HTERT RPE-1 (cell line): Measurements from ENCODE around the gene KRT72.

Experiments used
- in situ Hi-C: fragments of 300-500 bp; cut with MboI; formaldehyde crosslinking; loops from 4 replicates; pipeline ENCODE4 v1.14.3; 2020; ENCODE audit warnings: low sequenced_read_pairs

Gene KRT72

DNA sequence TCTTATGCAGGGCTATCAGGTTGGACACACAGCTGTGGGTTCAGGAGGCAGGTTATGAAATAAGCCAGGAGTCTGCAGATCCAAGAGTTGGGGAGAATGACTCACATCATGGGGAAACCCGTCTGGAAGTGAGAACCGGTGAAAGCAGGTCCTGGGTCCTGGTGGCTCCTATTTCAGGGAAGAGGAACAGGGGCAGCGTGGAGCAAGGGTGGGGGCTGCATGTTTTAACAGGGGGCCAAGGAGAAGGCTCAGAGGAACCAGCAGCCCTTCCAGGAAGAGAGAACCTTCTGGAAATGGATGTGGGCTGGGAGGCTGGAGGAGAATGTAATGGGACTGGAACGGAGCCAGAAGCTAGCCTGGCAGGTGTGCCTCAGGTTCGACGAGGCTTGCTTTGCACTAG lies 19.8 kb downstream of the KRT72 start:
- in situ Hi-C loops, result no loop called here

GRCh38 chr12:52581066-52581465 lies 20.2 kb downstream of the KRT72 start:
- in situ Hi-C loops, result no loop called here

DNA sequence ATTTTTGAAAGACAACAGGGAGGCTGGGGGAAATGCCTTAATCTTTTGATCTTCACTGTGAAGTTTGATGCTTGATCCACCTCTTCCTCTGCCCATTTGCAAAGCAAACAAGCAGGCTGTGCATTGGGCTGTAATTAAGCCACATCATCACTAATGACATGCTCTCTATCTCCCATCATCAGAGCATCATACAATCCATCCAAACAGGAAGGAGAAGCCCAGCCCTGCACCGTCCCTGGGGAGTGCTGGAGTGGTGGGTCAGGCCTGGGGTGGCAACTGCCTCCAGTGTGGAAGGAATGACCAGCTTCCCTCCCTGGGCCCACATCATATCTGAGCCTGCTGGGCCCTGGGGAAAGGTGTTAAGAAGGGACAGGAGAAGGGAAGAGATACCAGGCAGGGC lies 20.8 kb downstream of the KRT72 start:
- in situ Hi-C loops, result no loop called here

DNA sequence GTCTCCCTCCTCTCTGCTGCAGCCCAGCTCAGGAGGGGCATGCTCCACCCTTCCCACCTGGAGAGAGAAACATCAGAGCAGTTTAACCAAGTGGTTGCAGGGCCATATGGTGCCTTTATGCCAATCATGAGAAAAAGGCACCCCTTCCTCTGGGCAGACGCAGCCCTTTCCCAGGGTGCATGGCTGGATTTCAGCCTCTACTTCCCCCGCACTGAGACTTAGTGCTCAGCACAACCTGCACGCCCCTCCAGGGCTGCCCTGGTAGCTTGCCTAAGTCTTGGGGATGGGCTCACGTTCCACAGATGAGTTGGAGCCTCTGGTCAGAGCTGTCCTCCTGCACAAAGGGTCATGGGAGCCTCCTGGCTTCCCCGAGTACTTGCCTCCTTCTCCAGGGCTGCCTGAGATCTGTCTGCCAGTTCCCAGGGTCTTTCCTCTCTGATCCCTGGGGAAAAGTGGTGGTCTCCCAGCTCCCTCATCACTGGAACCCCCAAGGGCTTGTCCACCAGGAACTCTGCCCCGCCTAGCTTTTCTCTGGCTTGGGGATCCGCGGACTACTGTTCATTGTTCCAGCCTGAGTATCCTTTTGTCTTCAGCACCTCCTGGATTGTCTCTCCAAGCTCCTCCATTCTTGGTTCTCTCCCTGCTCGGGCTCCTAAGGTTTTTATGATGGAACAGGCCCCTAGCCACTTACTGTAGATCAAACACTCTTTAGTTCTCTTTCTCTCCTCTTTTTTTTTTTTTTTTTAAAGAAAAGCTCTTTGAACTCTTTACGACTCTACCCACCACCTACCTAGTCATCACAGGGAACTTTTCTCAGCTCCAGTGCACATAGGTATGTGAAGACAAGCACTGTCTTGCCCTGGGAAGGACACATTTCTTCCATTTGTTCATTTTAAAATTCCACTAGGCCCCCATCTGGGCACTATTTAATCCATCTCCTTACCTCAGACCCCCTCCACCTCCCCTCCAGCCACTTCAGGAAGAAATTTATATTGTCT lies 21.5 kb downstream of the KRT72 start:
- in situ Hi-C loops, result no loop called here

DNA sequence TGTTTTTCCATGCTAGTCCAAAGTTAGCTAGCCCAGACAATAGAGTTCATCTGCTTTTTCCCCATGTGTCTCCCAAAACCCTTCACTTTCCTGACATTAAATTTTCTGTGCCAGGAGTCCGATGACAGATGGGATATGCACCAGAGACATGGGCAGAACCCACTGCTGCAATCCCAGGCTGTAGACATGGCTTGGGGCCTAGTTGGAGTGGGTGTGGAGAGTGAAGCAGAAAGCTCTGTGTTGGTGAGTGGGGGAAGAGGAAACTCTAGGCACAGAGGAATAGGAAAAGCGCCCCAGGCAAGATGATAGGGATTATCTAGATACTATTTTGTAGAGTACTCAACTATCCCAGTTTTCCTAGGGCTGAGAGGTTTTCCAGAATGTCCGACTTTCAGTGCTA lies 22.8 kb downstream of the KRT72 start:
- in situ Hi-C loops, result no loop called here

GRCh38 chr12:52577316-52577715 lies 23.9 kb downstream of the KRT72 start:
- in situ Hi-C loops, result no loop called here

- in situ Hi-C loops, result no loop called here
These were observed 25.3 kb downstream of the KRT72 start for GRCh38 chr12:52575948-52576347.

- in situ Hi-C loops, result no loop called here
These were observed 26.0 kb downstream of the KRT72 start for GRCh38 chr12:52575256-52575655.

GRCh38 chr12:52573743-52574142 lies 27.5 kb downstream of the KRT72 start, which contains the start of gene KRT74:
TSS of gene KRT74 (minus strand) at chr12:52573843. CDS start at chr12:52573777, 66 bp downstream.
- in situ Hi-C loops, result no loop called here

GRCh38 chr12:52573306-52573705 lies 28.0 kb downstream of the KRT72 start:
- in situ Hi-C loops, result no loop called here

- in situ Hi-C loops, result no loop called here
These were observed 30.8 kb downstream of the KRT72 start for GRCh38 chr12:52570511-52570910.

GRCh38 chr12:52568111-52568510 lies 33.2 kb downstream of the KRT72 start:
- in situ Hi-C loops, result no loop called here

GRCh38 chr12:52566847-52567291 lies 34.4 kb downstream of the KRT72 start:
- in situ Hi-C loops, result no loop called here

DNA sequence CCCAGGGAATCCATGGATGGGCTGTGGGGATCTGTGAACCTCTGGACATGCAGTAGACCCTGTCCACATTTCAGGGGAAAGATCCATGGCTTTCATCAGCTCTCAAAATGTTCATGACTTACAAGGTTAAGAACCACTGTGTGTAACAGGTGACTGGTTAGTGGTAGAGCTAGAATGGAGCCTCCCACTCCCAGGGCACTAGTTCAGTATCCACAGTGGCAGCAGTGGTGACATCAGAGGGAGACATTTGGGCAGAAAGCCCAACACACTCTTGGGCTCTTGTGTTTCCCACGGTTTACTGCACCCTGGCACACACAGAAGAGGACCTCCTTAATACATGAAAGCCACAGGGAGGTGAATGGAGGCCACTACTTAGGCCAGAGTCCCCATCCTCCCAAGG lies 36.7 kb downstream of the KRT72 start:
- in situ Hi-C loops, result no loop called here

- in situ Hi-C loops, result no loop called here
These were observed 39.3 kb downstream of the KRT72 start for GRCh38 chr12:52561880-52562449.

DNA sequence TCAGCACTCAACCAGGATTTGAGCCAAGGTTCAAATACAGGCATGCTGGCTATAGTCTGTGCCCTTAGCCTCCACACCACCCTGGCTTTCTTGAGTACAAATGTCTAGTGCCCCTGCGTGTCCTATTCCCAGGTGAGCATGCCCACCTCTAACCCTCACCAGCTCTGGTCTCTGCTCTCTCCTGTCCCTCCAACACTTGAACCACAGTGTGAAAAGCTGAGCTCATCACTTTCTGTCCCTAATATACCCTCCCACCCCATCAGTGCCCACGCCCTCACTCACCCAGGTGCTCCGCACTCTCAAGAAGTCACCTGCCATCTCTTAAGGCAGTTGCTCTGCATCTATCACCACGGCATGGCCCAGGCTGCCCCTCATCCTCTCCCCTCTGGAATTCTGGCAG lies 41.3 kb downstream of the KRT72 start:
- in situ Hi-C loops, result no loop called here

DNA sequence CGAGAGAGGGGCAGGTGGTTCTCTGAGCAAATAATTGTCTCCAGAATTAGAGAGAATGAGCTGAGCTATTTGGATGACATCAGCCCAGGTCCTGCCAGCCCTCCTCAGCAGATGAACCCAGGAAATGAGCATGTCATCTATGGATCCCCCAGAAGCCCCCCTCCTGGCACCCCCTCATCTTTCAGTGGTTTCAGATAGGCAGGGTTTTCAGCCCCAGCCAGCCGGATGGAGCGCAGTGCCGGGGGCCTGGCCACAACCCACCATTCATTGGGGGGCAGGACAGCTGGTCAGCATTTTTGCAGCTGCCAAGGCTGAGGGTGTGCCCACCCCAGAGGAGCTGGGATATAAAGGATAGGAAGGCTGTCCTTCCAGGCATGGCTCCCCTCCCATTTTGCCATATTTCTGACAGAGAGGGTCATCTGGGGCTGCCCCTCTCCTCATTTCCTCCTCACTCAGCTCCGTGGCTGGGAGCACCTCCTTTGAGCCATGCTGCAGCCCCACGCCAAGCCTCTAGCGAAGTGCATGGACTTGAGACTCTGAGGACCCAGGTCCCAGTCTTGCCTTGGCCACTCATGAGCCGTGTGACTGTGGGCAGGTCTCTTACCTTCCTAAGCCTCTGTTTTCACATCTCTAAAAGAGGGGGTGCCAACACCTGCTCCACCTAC lies 42.4 kb downstream of the KRT72 start:
- in situ Hi-C loops, result no loop called here

GRCh38 chr12:52557476-52557875 lies 43.8 kb downstream of the KRT72 start:
- in situ Hi-C loops, result no loop called here

GRCh38 chr12:52555577-52555976 lies 45.7 kb downstream of the KRT72 start:
- in situ Hi-C loops, result no loop called here

DNA sequence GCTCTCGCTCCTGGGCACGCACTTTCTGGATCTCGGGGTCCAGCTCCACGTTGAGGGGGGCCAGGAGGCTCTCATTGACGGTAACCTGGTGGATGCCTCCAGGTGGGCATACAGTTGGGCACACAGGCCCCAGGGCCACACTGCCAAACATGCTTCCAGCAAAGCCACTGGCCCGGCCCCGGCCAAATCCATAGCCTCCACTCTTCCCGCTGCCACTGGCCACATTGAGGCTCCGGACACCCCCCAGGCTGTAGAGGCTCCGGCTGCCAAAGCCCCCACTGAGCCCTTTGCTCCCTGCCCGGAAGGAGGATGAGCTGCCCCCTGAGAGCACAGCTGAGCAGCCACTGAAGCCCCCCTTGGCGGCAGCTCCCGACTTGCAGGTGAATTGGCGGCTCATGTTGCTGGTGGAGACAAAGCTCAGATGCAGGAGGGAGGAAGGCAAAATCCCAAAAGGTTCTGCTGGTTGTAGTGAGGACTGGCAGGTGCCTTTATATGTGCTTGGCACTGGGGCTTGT lies 48.5 kb downstream of the KRT72 start, which contains the start of gene KRT71:
TSS of gene KRT71 (minus strand) at position 465 of the 515 bp plus-strand sequence. CDS start at position 397, 68 bp downstream.
- in situ Hi-C loops, result no loop called here

DNA sequence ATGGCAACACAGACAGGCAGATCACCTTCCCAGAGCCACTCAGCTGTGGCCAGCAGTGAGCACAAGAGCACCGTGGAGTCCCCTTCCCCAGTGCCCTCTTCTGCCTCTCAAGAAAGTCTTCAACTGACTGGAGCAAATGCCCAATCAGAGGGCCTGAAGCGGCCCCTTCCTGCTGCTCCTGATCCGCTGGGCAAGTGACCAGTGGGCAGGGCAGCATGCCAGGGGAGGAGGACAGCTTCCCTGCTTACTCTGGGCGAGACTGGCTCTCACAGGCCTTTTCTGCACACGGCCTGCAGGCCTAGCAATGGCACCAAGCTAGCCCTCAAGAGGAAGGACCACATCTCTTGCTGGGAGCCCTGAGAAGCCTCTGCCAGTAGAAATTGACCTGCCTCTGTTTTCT lies 49.2 kb downstream of the KRT72 start:
- in situ Hi-C loops, result no loop called here
